ENCODE results near the gene MAEA.
A peak's percentile ranks its signal among the peaks of the same experiment; 100 is the strongest.
"Not testable (repeated sequence)": the region's sequence is repeated elsewhere in the genome, so short reads cannot be mapped to it uniquely, and the experiment has no call there.

The MAEA gene

DNA sequence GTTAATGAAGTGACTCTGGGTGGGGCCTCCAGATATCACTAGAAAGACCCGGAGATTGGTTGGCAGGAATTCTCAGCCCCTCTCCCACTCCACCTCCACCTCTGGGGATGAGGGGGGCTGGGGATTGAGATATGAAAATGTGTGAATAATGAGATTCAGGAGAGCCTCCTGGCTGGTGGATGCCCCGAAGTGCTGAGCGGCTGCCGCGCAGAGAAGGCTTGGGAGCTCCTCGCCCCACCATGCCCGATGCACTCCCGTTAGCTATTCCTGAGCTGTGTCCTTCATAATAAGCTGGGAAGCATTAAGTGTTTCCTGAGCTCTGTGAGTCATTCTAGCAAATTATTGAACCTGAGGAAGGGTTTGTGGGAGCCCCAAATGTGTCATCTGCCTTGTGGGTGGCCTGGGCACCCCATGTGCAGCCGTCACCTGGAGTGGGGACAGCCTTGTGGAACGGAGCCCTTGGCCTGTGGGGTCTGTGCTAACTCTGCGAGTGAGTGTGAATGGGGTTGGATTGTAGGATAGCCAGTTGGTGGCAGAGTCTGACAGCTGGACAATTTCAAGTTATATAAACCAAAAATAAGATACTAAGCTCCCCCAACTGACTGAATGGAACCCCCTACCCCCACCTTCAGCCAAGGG lies 4.4 kb upstream of the MAEA start:
- DNase-seq = no peak

DNA sequence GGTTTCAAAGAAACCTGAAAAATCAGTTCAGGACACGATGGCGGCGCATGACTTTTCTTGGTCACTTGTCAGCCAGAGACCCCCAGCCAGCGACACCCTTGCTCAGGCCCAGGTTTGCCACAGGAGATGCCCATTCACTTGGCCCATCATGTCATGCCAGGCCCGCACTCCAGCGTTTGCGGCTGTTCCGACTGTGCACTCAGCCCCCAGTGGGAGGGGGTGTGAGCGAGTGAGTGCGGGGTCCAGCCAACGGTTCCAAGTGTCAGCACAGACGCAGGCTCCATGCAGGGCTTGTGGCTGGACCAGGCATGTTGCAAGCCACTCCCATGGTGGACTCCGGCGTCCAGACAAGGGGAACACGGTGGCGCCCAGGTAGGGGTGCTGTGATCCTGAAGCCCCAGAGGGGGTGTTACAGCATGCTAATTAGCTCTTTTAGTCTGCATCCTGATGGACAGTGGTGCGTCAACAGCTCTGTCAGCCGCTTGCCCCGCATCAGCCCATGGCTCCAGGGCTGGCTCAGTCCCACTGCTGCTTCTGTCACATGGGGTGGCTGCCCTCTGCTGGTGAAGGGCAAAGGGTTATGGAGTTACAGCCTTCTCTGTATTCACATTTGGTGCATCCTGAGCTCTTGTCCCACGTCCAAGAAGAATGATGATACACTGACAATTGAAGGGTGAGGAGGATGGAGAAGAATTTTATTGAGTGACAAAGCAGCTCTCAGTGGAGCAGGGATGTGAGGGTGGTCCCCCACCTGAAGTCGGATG lies 3.7 kb upstream of the MAEA start:
- DNase-seq = peak in 1 of 2 experiments; percentile 29

DNA sequence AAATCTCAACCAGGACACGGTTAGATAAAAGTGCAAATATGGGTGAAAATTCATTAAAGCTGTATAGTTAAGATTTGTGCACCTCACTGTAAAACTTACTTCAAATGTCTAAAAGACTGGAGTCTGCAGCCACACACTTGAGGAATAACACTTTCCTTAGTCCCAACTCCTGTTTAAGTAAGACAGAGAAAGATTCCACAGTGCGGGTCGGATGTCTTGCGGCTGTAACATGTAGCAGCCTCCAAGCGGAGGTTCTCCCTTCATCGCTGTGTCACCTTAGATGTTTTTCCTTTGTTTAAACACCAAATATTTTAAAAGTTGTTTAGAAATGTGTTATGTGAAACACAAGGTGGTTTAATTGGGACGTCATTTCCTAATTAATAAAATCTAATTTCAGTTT lies 905 bp upstream of the MAEA start:
- DNase-seq = no peak

DNA sequence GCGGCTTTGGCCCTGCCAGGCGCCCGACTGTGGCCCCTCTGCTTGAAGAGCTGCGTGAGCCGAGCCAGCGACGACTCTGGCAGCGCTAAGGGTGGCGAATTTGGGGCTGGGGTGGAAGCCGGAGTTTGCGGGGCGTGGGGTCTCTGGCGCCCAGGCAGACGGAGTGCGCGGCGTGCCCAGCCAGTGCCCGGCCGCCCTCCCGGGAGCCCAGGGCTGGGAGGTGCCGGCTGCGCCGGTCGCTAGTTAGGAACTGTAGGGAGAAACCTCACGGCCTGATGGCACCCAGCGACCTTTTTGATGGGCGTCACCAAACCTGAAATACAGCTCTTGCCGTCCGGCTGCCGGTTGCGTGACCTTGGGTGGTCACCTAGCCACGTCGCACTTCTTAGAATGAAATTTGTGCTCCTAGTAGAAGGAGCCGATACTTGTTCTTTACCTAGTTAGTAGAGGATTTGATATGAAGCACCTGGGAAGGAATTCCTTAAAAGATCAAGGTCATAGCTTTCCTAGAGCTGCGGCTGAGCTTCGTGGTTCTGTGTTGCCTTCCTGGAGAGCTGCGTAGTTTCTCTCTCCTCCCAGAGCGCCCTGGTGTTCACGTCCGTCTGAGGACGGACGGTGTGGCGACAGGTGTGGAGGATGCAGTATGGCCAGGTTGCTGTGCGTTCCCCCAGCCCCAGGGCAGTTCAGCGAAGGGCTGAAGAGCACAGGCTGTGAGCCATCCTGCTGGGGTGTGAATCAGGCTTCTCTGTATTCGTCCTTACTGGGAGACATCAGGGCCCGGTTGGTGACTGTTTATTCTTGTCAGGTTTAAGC lies 680 bp downstream of the MAEA start:
- no peak for DNase-seq

DNA sequence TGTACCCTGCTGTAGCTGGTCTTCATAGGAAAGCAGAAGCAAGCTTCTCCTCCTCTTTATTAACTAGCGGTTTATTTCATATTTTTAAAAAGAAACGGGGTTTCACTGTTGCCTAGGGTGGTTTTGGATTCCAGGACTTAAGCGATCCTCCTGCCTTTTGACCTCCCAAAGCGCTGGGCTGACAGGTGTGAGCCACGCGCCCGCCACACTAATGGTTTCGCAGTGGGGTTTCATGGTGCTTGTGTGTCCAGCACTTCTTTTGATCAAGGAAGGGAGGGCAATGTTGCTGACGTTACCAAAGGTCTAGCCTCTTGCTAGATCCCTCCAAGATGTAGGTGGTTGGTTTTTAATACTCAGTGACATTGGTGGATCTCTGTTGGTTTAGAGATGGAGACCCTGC lies 1.4 kb downstream of the MAEA start:
- no peak for DNase-seq

DNA sequence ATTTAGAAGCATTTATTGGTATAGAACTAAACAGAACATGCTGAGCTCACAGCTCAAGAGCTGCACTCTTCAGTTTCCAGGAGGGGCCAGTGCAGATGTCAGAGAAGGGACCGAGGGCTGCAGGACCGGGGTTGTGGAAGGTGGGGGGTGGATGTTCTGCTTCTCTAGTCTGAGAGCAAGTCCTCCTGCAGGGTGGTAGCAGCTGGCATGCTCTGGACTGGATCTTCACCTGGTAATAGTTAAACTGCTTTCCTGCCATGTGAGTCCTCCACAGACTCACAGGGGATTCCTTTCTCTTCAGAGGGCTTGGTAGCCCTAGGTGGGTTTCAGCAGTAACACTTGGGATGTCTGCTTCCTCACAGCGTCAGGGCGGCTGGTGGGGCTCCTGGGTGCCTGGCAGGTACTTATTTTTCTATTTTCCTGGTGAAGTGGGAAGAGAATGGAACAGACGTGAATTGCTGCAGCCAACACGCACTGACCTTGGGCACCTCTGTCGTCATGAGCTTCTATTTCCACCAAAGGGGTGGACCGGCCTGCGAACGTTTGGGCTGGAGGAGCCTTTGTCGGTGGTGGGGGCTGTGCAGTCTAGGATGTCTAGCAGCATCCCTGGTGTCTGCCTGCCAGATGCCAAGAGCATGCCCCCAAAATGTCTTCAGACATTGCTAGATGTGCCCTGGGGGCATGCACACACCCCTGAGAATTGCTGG lies 2.5 kb downstream of the MAEA start:
- DNase-seq = no peak

DNA sequence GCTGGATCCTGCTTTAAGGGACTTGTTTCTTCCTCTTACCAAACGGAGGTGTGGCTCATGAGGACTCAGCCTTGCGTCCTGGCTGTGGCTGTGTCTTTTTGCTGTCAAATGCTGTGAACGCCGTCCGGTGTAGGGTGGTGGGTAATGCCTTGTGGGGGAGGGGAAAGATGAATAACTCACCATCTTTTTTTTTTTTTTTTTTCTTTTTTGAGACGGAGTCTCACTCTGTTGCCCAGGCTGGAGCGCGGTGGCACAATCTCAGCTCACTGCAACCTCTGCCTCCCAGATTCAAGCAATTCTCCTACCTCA lies 3.0 kb downstream of the MAEA start:
- DNase-seq = not testable (repeated sequence)

DNA sequence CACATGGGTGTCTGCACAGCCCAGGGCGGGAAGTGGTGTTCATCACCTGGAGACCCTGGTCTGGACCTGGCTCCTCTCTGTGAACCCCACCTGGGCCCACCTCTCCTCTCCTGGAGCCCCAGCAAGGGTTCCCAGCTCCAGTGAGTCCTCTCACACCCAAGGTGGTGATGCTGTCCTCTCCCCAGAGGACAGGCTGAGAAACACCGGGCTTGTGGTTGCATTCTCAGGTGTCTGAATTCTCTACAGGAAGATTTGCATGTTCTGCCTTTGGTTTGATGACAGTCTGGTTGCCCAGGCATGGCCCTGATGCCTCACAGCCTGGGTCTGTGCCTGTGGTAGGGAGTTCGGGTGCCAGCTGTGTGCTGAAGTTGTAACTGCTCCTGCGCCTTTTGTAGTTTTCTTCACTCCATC lies 3.8 kb downstream of the MAEA start:
- DNase-seq = no peak

DNA sequence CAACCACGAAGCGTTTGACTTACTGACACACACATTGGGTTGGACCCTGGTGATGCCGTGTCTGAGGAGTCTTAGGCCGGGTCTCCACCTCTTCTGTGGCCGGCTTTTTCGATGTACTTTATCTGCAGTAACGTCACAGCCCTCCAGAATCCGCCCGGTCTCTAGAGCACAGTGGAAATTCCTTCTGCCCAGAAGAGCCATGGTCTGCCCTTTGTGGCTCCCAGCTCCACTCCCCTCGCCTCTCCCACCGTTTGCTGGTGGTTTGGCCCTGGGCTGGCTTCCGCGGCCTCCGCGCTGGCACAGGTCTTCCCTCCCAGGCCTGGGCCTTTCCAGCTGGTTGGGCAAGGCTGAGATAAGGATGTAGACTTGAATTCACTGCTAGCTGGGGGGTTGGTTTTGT lies 4.3 kb downstream of the MAEA start:
- DNase-seq = no peak

DNA sequence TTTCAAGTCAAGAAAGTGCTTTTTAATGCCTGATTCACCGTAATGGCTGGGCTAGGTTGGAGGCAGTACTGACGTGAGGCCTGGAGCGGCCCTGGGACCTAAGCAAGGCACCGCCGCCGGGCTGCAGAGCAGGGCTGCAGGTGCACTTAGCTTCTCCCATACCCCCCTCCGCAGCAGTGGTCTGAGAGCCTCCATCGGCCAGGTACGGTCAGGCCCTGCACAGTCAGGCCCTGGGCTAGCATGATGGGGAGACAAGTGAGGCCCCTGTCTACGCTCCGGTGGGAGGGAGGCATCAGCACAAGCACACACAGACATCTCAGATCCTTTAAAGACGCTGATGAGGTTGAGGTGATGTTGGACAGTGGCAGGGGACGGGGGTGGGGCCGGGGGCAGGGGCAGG lies 4.7 kb downstream of the MAEA start:
- DNase-seq = no peak

DNA sequence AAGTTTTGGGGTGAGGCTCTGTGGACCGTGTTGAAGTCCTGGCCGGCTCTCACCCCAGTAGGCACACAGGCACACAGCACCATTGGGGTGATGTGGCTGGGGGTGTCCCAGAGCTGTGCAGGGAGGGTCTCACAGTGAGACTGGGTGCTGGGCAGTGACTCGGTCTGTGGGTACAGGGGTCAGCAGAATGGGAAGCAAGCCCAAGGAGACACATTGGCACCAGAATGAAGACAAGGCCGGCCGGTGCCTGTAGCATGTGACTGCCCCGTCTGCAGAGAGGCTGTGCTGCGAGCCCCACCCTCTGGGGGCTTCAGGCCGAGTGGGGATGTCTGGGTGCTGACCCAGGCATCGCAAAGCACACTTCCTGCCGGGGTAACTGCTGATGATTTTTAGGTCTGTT lies 5.2 kb downstream of the MAEA start:
- DNase-seq = no peak

DNA sequence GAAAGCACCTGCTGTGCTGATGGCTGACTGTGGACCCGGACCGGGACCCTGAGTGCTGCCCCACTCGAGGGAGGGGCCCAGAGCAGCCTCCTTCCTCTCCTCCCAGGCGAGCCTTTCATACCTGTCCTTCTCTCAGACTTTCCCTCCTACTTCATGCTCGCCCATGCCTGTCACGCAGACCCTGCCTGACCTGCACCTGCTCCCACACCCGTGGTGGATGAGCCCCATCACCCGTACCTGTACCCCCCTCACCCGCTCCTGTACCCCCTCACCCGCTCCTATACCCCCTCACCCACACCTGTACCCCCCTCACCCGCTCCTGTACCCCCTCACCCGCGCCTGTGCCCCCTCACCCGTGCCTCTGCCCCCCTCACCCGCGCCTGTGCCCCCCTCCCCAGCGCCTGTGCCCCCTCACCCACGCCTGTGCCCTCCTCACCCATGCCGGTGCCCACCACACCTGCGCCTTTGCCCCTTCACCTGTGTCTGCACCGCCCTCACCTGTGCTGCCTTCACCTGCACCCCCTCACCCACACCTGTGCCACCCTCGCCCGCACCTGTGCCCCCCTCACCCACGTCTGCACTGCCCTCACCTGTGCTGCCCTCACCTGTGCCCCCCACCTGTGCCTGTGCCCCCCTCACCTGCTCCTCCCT lies 5.8 kb downstream of the MAEA start:
- no peak for DNase-seq

DNA sequence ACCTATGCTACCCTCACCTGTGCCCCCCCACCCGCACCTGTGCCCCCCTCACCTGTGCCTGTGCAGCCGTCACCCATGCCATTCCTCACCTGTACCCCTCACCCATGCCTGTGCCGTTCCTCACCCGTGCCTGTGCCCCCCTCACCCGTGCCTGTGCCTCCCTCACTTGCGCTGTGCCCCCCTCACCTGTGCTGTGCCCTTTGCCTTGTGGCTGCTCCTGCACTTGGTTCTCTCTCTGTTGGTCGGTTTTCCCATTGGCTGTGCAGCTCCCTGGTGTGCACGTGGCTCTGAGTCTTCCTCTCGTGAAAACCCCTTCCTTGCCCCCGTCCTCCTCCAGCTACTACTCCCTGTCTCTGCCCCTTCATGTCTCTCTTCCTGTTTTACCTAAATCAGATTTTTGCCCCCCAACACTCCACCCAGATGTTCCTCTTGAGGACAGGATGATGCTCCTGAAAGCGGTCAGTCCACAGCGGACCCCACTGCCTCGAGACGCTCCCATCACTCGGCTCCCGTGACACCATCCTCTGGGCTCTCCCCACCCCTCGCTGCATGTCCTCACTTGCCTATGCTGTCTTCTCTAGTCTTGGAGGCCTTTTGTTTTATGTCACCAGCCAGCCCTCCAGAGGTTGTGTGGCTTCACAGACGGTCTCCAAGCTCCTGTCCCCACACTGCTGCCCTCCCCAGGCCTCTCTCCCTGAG lies 6.8 kb downstream of the MAEA start:
- DNase-seq = no peak

DNA sequence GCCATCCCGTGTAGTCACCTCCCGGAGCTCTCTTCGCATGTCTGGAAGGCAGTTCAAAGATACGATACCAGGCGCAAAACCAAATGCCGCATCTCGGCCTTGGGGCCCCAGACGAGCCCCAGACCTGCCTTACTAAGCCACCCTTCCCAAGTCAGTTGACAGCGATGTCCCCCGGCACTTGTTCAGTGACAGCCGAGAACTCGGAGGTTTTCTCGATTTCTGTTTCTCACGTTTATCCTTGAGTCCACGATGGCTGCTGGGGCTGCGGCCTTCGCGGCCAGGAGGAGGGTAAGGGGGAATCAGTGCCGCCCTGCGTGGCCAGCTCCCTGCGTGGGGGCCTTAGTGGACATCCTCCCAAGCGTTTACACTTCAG lies 7.3 kb downstream of the MAEA start:
- no peak for DNase-seq

DNA sequence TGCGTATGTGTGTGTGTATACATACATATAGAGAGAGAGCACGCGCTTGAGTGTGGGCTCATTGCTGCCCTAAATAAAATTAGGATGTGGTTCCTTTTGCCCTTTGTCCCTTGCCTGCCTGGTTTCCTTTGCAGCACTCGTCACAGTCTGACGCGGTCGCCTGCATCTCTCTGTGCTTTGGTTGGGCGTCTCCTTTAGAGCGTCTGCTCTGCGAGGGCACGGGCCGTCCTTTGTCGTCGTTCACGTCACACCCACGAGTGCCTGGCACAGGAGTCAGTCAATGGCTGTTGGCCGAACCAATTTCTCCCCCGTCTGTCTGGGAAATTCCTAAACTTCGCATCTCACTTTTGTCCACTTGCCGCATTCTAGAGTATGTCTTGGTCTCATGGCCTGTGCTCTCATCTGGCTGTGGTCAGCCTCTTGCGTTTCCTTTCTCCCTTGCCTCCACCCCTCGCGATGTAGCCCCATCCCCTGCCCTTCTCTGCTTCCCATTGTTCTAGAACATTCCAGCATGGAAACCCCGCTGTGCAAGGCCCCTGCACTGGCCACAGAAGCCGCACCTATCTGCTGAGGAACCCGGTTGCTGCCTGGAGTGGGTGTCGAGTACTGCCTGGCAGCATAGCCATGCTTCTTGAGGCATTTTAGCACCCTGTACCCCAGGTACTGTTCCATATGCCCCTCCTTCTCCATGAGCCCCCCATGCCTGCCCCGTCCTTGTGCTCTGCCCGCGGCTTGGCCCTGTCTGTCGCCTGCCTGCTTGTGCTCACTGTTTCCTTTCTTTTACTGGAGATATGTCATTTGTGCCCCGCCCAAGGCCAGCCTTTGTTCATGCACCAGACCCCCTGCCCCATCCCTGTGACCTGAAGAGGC lies 8.0 kb downstream of the MAEA start:
- DNase-seq = no peak

DNA sequence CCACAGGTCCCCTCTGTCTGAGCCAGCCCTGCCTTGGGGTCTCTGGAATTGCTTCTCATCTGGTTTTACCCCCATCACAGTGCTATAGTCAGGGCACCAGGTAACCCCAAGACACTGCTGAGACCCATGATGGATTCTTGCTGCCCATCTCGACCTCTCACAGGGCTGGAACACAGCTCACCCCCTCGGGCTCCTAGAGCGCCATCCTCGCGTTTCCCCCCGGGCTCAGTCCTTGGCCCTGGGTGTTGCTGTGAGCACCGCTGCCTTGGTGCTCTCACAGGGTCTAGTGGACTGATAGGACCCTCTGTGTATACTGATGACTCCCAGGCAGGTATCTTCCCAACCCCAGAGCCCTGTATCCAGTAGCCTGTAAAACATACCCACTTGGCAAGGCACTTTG lies 8.8 kb downstream of the MAEA start:
- no peak for DNase-seq

DNA sequence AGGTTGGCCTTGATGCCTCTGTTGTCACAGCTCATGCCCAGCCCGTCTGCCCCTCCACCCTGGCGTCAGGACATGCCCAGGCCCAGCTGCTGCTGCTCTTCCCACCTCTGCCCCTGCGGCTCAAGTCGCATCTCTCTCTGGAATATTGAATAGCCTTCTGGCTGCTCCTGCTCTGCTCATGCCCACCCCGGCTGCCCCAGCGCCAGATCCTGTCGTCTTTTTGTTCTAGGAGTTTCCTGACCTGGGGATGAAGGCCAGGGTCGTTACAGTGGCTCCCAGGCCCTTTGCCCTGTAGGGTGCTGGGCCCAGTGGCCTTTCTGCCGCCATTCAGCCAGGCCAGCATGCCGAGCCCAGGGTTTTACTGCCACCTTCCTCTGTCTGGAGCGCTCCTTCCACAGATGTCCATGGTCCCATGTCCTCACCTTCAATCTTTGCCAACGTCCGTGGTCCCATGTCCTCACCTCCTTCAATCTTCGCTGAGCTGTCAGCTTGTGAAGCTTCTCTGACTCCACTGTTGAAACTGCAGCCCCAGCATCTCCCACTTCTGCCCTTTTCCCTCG lies 9.7 kb downstream of the MAEA start:
- DNase-seq = no peak

DNA sequence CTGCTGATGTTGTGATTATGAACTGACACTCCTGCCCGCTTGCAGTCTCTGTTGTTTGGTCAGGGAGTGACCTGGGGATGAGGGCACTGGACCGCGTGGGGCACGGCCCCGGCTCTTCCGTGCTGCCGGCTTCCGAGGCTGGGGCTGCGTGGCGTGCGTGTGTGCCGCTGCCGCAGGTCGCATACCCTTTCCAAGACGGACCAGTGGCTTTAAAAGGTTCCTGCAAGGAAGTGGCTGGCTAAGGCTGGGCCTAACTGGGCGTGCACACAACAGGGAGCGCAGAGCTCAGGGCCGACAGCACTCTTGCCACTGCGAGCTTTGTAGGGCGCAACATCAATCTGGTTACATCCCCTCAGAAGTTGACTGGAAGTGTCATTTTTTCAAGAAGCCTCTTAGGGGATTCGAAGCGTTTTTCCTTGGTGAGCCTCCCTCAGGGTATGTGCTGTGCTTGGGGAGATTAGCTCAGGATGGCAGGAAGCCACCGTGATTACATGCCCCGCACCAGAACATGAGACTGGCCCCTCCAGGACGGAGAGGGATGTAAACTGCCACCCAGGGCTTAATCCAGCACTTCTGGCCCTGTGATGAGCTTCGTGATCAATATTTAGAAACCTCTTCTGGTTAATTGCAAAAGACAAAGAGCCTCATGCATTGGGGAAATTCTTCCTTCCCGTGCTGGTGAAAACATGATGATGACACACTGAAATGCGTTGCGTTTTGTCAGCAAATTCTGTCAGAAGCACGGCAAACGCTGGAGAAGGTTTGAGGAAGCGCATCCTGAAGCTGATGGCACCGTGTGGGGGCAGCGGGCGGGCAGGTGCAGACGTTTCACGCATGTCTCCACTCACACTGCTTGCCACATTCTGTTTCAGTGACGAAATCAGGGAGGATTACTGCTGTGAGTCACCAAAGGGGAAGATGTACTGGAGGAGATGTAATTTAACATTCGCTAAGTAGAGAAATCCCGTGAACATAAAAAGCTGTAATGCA lies 11.1 kb downstream of the MAEA start:
- peak; percentile 41 to 45 for DNase-seq

DNA sequence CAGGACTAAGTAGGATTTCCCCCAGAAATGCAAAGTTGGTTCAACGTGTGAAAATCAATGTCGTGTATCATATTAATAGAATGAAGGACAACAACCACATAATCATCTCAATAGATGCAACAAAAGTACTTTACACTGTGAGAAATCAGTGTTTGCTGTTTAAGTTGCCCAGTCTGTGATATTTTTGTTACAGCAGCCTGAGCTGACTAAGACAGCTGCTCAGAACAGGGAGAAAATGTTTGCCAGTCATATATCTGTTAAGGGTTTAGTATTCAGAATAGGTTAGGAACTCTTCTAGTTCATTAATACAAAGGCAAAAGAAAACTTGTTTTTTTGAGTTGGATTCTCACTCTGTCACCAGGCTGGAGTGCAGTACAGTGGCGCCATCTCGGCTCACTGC lies 12.5 kb downstream of the MAEA start:
- DNase-seq = no peak

DNA sequence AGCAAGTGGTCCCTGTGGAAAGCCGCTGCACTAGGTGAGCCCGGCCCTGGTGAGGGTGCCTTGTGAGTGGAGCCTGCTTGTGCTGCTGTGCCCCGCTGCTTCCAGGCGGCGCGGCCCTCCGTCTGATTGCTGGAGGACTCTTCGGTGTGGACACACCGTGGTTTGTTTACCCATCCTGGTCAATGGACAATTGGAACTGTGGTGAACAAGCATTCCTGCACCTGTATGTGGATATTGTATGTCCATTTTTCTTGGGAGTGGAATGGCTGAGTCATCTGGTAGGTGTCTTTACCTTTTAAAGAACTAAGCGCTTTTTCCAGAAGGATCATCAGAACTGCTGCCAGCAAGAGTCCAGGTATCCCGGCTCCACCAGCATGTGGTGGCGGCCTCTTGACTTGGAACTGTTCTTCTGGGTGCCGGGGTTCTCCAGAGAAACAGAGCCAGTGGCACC lies 15.6 kb downstream of the MAEA start:
- DNase-seq = no peak
